K562 (cell line): ENCODE data around the gene KMT2A. TPM values are rescaled to one million over a fixed set of nuclear protein-coding genes. Genes with fewer than 3 reads are reported as not detected.

Experiments
- ATAC-seq: fragments of 200-7000 bp; cut with Tn5 transposase; 3 replicates; pipeline ENCODE4 v1.9.1; 2020; ENCODE audit warnings: moderate library complexity
- BruUV-seq: library from RNA; stranded (reverse); fragments of 400-500 nt; replicated peaks from 2 replicates; lab custom pipeline; 2021; lab: Mats Ljungman, UMichigan
- CTCF ChIA-PET: fragments of 300-600 bp; formaldehyde crosslinking; extraction: SDS; loops from one replicate; lab custom pipeline; 2021; ENCODE audit warnings: low intra/inter-chr PET ratio; lab: Yijun Ruan, JAX
- POLR2A ChIA-PET: fragments of 300-600, 350-650 bp; sonication (Branson Sonifier 250); formaldehyde crosslinking; extraction: SDS; loops from one replicate; lab custom pipeline; 2021; ENCODE audit warnings: antibody characterized with exemption, inconsistent platforms; lab: Yijun Ruan, JAX
- DNase-seq, 4 experiments: peaks; one replicate each; pipeline versions ENCODE4 v3.0.0 to v3.0.0-alpha.2; 2011 to 2018; ENCODE audit warnings: low spot score in 3 of 4, mixed read lengths in 3 of 4; ENCODE audit errors: extremely low read depth in 1 of 4
- FAIRE-seq: peaks from 2 replicates; lab custom pipeline; 2011; peaks lifted over from hg19 to GRCh38; lab: Jason Lieb, UNC
- H2AFZ ChIP-seq: 2 replicates; pipeline ENCODE4 v1.6.0; 2011; ENCODE audit warnings: low read depth, low read length, control low read depth, inconsistent platforms
- H3K27ac ChIP-seq: fragments of 200-600 bp; 3 replicates; pipeline ENCODE4 v1.8.0; 2011; ENCODE audit warnings: low read depth, mild to moderate bottlenecking, control low read depth, inconsistent platforms, low read length, moderate library complexity, mixed read lengths; ENCODE audit errors: extremely low read depth
- H3K27me3 ChIP-seq, 2 experiments: fragments of 300-600 bp in 1 of 2; 2 replicates in 1 of 2; 3 replicates in 1 of 2; pipeline versions ENCODE4 v1.6.0 to v1.8.0; 2011; ENCODE audit warnings: inconsistent platforms in 2 of 2, low read length in 2 of 2, mild to moderate bottlenecking in 1 of 2, mixed read lengths in 1 of 2, moderate library complexity in 1 of 2; ENCODE audit not compliant: control insufficient read depth in 2 of 2, insufficient read depth in 2 of 2
- H3K36me3 ChIP-seq: fragments of 300-600 bp; 3 replicates; pipeline ENCODE4 v1.8.0; 2011; ENCODE audit warnings: mild to moderate bottlenecking, low read length, inconsistent platforms; ENCODE audit not compliant: control insufficient read depth, insufficient read depth
- H3K4me1 ChIP-seq, 2 experiments: fragments of 200-600 bp in 1 of 2; replicated peaks in 1 of 2; 2 replicates in 1 of 2; 3 replicates in 1 of 2; pipeline versions ENCODE4 v1.5.1 to v1.8.0; 2011; ENCODE audit warnings: inconsistent platforms in 2 of 2, low read length in 2 of 2, mild to moderate bottlenecking in 1 of 2, mixed read lengths in 1 of 2, moderate library complexity in 1 of 2; ENCODE audit not compliant: control insufficient read depth in 2 of 2, insufficient read depth in 2 of 2
- H3K4me2 ChIP-seq: 2 replicates; pipeline ENCODE4 v1.6.1; 2011; ENCODE audit warnings: low read length, control low read depth, inconsistent platforms, mixed read lengths; ENCODE audit not compliant: insufficient read depth
- H3K4me3 ChIP-seq: fragments of 200-600 bp; sonication (generic), shearing (Covaris generic); 2 replicates; pipeline ENCODE4 v1.5.1; 2016; ENCODE audit warnings: control low read depth, inconsistent platforms
- H3K79me2 ChIP-seq: fragments of 200-600 bp; 3 replicates; pipeline ENCODE4 v1.8.0; 2011; ENCODE audit warnings: low read length, inconsistent platforms; ENCODE audit not compliant: control insufficient read depth, insufficient read depth
- H3K9ac ChIP-seq, 2 experiments: 2 replicates each; pipeline versions ENCODE4 v1.6.0 to v1.6.1; 2011; ENCODE audit warnings: low read depth in 2 of 2, low read length in 2 of 2, control low read depth in 1 of 2, inconsistent platforms in 1 of 2, mild to moderate bottlenecking in 1 of 2, mixed read lengths in 1 of 2; ENCODE audit not compliant: insufficient read depth in 1 of 2
- H3K9me1 ChIP-seq: one replicate; pipeline ENCODE4 v1.6.0; 2011; ENCODE audit warnings: inconsistent platforms, mild to moderate bottlenecking, low read length, moderate library complexity; ENCODE audit not compliant: control insufficient read depth, insufficient read depth
- H3K9me3 ChIP-seq: replicated peaks from 2 replicates; pipeline ENCODE4 v1.5.1; 2011; ENCODE audit warnings: low read depth, low read length, inconsistent platforms; ENCODE audit not compliant: control insufficient read depth, insufficient read depth
- H4K20me1 ChIP-seq: replicated peaks from 2 replicates; pipeline ENCODE4 v1.6.1; 2011; ENCODE audit warnings: low read length, inconsistent platforms, mixed read lengths; ENCODE audit not compliant: control insufficient read depth, insufficient read depth
- COPS2 ChIP-seq: fragments of 450-650 bp; conservative IDR thresholded peaks from 2 replicates; pipeline ENCODE4 v1.6.1; 2016; ENCODE audit warnings: mild to moderate bottlenecking, moderate library complexity
- CTCF ChIP-seq, 3 experiments: IDR thresholded peaks in 2 of 3; conservative IDR thresholded peaks in 1 of 3; 2 replicates each; pipeline ENCODE4 v1.5.1; 2011 to 2012; ENCODE audit warnings: low read length in 3 of 3, mild to moderate bottlenecking in 3 of 3, control low read depth in 2 of 3, improper control_type of control experiment in 1 of 3, inconsistent platforms in 1 of 3, low read depth in 1 of 3, mixed read lengths in 1 of 3, moderate library complexity in 1 of 3; ENCODE audit not compliant: insufficient read depth in 2 of 3
- GTF3C2 ChIP-seq: IDR thresholded peaks from 3 replicates; pipeline ENCODE4 v1.6.1; 2011; ENCODE audit warnings: borderline replicate concordance, mild to moderate bottlenecking, moderate library complexity; ENCODE audit not compliant: insufficient read length; ENCODE audit errors: extremely low read depth
- HDGF ChIP-seq: fragments of 450-650 bp; IDR thresholded peaks from 2 replicates; pipeline ENCODE4 v1.6.1; 2016
- ILK ChIP-seq: fragments of 450-650 bp; IDR thresholded peaks from 2 replicates; pipeline ENCODE4 v1.6.1; 2016; ENCODE audit warnings: missing genetic modification characterization, low read depth, mild to moderate bottlenecking, missing compliant biosample characterization, moderate library complexity, borderline replicate concordance
- MAFG ChIP-seq: fragments of 450-650 bp; conservative IDR thresholded peaks from 2 replicates; pipeline ENCODE4 v1.6.1; 2016; ENCODE audit warnings: missing genetic modification characterization, missing compliant biosample characterization
- PHB2 ChIP-seq: fragments of 450-650 bp; IDR thresholded peaks from 2 replicates; pipeline ENCODE4 v1.6.1; 2017; ENCODE audit warnings: low read depth
- RNF219 ChIP-seq: fragments of 250-450 bp; sonication (Bioruptor Pico); IDR thresholded peaks from 2 replicates; pipeline ENCODE4 v1.5.0; 2022; ENCODE audit warnings: mild to moderate bottlenecking
- SMAD4 ChIP-seq: fragments of 250-450 bp; sonication (Bioruptor Pico); conservative IDR thresholded peaks from 2 replicates; pipeline ENCODE4 v1.8.0; 2021; ENCODE audit warnings: inconsistent platforms, mild to moderate bottlenecking, moderate library complexity
- ZBED1 ChIP-seq: IDR thresholded peaks from 2 replicates; pipeline ENCODE4 v1.6.1; 2014
- ZBTB34 ChIP-seq: fragments of 250-450 bp; sonication (Bioruptor Pico); IDR thresholded peaks from 2 replicates; pipeline ENCODE4 v1.8.0; 2021; ENCODE audit warnings: mild to moderate bottlenecking, moderate library complexity
- ZFP1 ChIP-seq: fragments of 450-650 bp; formaldehyde crosslinking; IDR thresholded peaks from 2 replicates; pipeline ENCODE4 v1.4.0; 2020; ENCODE audit warnings: mild to moderate bottlenecking, mixed read lengths
- ZNF316 ChIP-seq: fragments of 450-650 bp; IDR thresholded peaks from 2 replicates; pipeline ENCODE4 v1.6.1; 2016
- in situ Hi-C: fragments of 300-500 bp; cut with MboI; formaldehyde crosslinking; loops from 4 replicates; pipeline ENCODE4 v1.15.0; 2018; ENCODE audit warnings: inconsistent platforms, mixed read lengths
- intact Hi-C: fragments of 100-400 bp; cut with micrococcal nuclease; formaldehyde crosslinking; loops from 2 replicates; pipeline ENCODE4 v1.14.2; 2022
- polyA plus RNA-seq, 8 experiments: library from polyadenylated mRNA; depleted of rRNA in 4 of 8; stranded (reverse) in 5 of 8; unstranded in 3 of 8; fragments of >200 nt; fragmentation: Nextera tagmentation in 2 of 8; fragmentation: Illumina TruSeq in 1 of 8; extraction: Ambion mirVana in 2 of 8; extraction: Trizol in 1 of 8; gene quantifications; 2 replicates each; pipeline versions ENCODE4 v1.2.1 to v1.2.3, GENCODE V29; 2011 to 2014; ENCODE audit warnings: inconsistent platforms in 1 of 8, missing spikeins in 1 of 8
- total RNA-seq, 7 experiments: library from RNA; depleted of rRNA in 6 of 7; stranded (reverse); fragments of >200 nt in 6 of 7; fragmentation: Illumina TruSeq in 2 of 7; extraction: Trizol in 2 of 7; gene quantifications; 2 replicates each; pipeline versions ENCODE4 v1.2.1 to v1.2.3, GENCODE V29; 2011 to 2021; ENCODE audit warnings: low replicate concordance in 1 of 7

Gene KMT2A
- total and polyA plus RNA-seq, 9 of the 15 experiments (the other 6 are each of a cell fraction or from before 2014, with no cell fraction given) = 9.6 to 59.9 (median 32.6) TPM

- no peak for TF ChIP-seq ZBTB34 (CRISPR knock-in tag)
- TF ChIP-seq HDGF = no peak
- TF ChIP-seq ZBED1 = no peak
Measured at GRCh38 chr11:118396097-118396501, 40.2 kb upstream of the KMT2A start (continued).

- no TSS peak for BruUV-seq
- in situ Hi-C loops = no loop called here
- POLR2A ChIA-PET = interaction anchor here (1.0 to 1.8 kb wide), 3 partner anchors 13 to 130 kb away, joined by 3 to 10 read pairs (median 4); partner anchors contain the start of gene TTC36
- H3K4me1 ChIP-seq = peaks cover 6 to 15% of the 10 kb centered on the region in 2 experiments; a peak in 3 of 5 replicates
- no peaks in the 10 kb centered on the region for H3K27me3 ChIP-seq
- peaks cover 48% of the 10 kb centered on the region; the same call in 2 of the 3 replicates for H3K36me3 ChIP-seq
- DNase-seq (no peak), FAIRE-seq (no peak), ATAC-seq (no peak)
- no peaks in the 10 kb centered on the region for H3K9me3 ChIP-seq
- 0 out of 2 replicates have a peak, but pooled peaks cover 7% of the 10 kb centered on the region for H4K20me1 ChIP-seq
- no peak overlapping the region for H3K9ac ChIP-seq
- no peaks in the 10 kb centered on the region for H3K9me1 ChIP-seq
- CTCF ChIA-PET = no interaction called here
- H3K4me3 ChIP-seq = no peak overlapping the region
- H3K79me2 ChIP-seq = peaks cover 22% of the 10 kb centered on the region
- no peak overlapping the region for H2AFZ ChIP-seq
- no peak overlapping the region for H3K4me2 ChIP-seq
- no peak overlapping the region for H3K27ac ChIP-seq
- intact Hi-C loops = no loop called here
- TF ChIP-seq ZNF316 (peak; percentile 84), MAFG (tag) (peak; percentile 76), COPS2 (no peak), PHB2 (no peak), ZFP1 (CRISPR knock-in tag) (no peak), ILK (tag) (no peak), RNF219 (CRISPR knock-in tag) (no peak), SMAD4 (CRISPR knock-in tag) (no peak), CTCF (IDR thresholded peaks at IDR 0.05 in 2 of 3, conservative IDR thresholded peaks at IDR 0.05 in 1 of 3; ENCODE audit: insufficient read depth in 2 of 3, low read depth in 1 of 3, low read length in 3 of 3) (no peak), GTF3C2 (no peak)
Measured at GRCh38 chr11:118397448-118397847, 38.8 kb upstream of the KMT2A start.
